GM19025 (cell line): ENCODE data around the gene GALNT3.

Experiments used
- ATAC-seq: cut with Tn5 transposase; IDR thresholded peaks from one replicate; pipeline ENCODE4 v1.9.1; 2021; ENCODE audit warnings: mild to moderate bottlenecking, low read depth, moderate library complexity; ENCODE audit not compliant: unreplicated experiment

The GALNT3 gene

GRCh38 chr2:165746501-165746900, 47.5 kb downstream of the GALNT3 start:
- no peak for ATAC-seq

- no peak for ATAC-seq
These were observed 48.1 kb downstream of the GALNT3 start for GRCh38 chr2:165745916-165746315.

GRCh38 chr2:165743442-165743841, 50.6 kb downstream of the GALNT3 start:
- peak; percentile 82 for ATAC-seq

- ATAC-seq, result no peak
These were observed 68.6 kb downstream of the GALNT3 start for GRCh38 chr2:165725421-165725820.

DNA sequence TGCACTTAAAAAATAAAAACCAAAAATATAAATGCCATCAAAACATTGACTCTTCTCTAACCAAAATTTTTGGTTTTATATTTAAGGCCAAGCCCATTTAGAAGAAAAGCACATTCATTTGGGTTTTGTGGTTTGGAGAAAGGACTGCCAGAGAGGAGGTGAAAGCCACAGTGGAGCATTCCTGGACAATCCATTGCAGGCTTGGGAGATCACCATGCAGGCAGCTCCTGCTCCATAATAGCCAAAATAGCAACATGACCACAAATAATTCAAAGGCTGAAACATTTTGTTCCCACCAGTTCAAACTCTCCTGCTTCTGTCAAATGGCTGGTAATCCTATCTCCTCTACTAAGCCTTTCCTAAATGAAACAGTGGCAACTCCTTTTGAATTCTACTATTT, 73.5 kb downstream of the GALNT3 start:
- no peak for ATAC-seq

DNA sequence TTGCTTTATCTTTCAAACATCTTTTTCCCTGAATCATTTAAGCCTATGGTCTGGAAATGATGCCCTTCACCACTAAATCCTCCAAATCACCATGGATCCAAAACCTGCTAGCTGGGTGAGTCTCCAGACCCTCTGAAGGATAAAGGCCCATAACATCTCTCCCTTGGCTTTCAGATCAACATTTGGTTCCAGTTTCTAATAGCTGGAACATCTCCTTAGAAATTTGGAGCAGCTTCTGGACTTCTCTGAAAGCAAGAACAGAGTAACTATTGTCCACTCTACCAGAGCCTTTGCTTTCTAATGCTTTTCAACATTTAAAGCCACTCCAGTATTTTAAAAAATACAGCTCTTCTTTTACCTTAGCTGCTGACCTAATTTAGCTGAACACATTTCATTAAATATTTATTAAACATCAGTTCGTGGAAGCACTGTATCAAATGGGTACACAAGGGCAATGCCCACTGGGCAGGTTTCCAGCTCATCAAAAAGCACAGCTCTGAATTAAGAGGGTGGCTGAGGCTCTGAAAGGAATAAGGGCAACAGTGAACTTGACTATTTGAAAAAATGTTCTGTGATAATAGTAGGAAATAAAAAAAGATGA, 75.3 kb downstream of the GALNT3 start:
- no peak for ATAC-seq

DNA sequence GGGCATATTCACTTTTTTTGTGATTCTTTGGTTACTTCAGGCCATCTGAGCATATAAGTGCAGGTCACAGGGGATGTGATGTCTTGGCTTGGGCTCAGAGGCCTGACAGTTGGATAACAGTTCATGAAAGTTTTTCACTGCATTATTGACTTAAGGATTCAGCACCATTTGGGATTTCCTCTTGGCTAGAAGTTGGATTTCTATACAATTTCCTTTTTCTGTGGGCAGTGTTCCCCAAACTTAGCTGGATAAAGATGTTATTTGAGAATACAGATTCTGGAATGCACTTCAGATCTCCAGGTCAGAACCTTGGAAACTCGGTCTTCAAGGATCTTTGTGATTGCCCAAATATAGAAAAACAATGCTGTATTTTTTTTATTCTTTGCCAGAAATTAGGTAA, 78.0 kb downstream of the GALNT3 start:
- no peak for ATAC-seq

DNA sequence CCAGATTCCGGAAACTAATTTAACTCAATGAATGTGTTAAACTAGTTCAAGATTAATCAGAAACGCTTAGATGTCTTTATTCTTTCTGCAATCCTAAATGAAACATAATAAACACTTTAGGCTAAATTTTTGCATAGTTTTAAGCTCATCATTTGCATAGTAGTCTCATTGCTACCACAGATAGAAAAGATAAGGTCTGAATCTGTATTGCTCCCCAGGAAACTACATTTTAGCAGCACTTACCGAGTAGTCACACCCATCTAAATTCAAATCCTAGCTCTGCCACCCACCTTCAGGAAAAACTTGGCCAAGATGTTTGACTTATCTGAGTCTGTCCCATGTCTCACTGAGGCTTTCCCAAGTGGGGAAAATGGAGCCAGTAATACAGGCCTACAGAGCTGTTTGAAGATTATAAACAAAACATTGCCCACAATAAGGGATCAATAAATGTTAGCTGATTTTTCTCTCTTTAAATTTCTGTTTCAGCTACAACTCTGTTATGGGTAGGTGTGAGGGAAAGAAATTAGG, 87.0 kb downstream of the GALNT3 start:
- no peak for ATAC-seq

GRCh38 chr2:165701147-165701546, 92.9 kb downstream of the GALNT3 start:
- ATAC-seq, result no peak

DNA sequence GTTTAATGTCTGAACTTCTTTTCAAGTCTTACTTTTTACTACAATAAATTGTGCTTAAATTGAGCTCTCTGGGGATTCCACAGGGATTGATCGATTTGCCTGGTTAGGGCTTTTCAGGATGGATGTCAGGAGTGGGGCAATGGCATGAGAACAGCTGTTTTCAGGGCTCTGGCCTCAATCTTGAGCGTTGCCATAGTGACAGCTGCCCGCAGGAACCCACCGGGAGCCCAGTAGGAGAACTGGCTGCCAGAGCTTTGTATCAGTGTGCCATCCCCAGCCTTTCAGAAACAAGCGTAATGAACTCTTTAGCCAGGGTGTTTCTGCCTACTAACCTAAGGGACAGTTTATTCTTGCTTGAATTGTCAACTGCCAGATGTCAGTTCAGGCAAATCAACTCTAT, 93.5 kb downstream of the GALNT3 start:
- no peak for ATAC-seq

- no peak for ATAC-seq
These were observed 94.1 kb downstream of the GALNT3 start for GRCh38 chr2:165699946-165700345.

DNA sequence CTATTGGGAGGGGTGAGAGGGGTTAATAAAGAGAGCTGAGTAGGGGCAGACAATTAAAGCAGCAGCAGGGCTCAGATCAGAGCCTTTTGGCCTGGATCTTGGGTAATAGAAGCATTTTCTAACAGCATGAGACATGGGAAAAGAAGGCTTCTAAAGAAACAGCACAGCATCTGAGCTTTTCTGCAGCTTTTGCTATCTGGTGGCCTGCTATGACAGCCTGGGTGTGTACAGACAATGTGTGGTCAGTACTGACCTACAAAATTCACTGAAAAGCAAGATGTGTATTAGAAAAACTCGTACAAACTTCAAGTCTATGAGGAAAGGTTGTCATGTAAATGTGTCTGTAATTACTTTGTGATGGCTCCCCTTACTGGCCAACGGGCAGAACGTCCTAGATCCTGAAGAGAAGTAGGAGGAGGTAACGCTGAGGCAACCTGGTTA, 95.6 kb downstream of the GALNT3 start:
- no peak for ATAC-seq

DNA sequence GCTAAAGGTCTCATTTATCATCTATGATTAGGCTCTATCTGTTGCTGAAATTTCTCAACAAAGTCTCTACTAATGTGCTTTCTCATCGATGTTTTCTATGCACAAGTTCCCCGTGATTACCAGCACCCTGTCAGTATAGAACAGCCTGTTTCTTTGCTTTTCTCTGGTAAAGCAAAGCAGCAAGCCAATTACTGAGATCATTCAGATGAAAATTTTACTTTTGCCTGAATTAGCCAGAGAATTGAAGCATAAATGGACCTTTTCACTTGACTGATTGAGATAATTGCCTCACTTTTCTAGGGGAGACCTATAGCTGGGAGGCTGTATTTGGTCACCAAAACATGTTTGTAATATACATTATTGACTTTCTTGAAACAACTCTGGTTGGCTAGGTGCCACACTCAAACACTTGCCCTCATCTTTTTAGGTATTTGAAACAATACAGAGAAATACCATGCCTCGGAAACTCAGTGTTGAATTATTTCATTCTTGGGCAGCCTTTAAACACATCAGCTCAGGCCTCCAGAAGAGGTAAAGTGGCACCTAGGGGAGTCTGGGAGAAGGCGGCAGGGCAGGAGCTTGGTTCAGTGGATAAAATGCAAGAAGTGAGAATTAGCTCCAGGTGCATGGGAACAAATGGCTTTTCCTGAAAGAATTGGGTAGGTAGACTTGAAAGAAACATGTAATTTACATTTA, 96.2 kb downstream of the GALNT3 start:
- no peak for ATAC-seq
